ENCODE measurements around the gene RAB41. TPM values are rescaled to one million over a fixed set of nuclear protein-coding genes. Genes with fewer than 3 reads are reported as not detected.

The RAB41 gene
- total and polyA plus RNA-seq, 10 of the 15 experiments (the other 5 are each of a cell fraction or from before 2014, with no cell fraction given): 0.05 to 0.31 TPM; not detected in 8

DNA sequence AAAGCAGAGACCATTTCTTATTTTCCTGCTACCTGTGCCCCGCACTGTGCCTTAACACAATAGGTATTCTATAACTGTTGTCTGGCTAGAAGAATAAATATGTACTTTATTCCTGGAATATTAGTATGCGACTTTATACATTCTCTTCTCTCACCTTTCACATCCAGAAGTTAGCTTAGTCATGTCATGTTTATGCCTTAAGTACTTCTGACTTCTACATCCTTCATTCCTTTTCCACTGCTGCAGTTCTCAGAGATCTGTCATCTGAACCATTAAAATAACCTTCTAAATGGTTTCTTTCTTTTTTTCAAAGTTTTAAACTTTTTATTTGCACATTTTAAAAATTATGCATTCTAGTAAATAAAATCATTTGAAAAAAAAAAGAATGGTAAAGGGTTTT is 42.4 kb downstream of the RAB41 start:
- no peak for ATAC-seq
- H3K4me3 ChIP-seq: no peak overlapping the region
- SMC1A ChIA-PET (ENCODE audit: uncharacterized antibody, unreplicated experiment): no interaction called here
- H3K4me1 ChIP-seq (ENCODE audit: control insufficient read depth, insufficient read depth, low read length): no peaks in the 10 kb centered on the region
- H3K9me3 ChIP-seq (replicated peaks; ENCODE audit: control insufficient read depth, insufficient read depth, low read length): no peaks in the 10 kb centered on the region
- TF ChIP-seq SMAD5 (IDR thresholded peaks at IDR 0.05; ENCODE audit: low read depth) (no peak), IKZF1 (conservative IDR thresholded peaks at IDR 0.05) (no peak), PAX8 (IDR thresholded peaks at IDR 0.05) (no peak), ATF7 (IDR thresholded peaks at IDR 0.05; ENCODE audit: low read depth) (no peak), MYC (IDR thresholded peaks at IDR 0.05; ENCODE audit: insufficient read depth, insufficient read length, insufficient replicate concordance, low read length, severe bottlenecking) (no peak), RUNX3 (IDR thresholded peaks at IDR 0.05; ENCODE audit: low read length) (no peak), JUND (IDR thresholded peaks at IDR 0.05; ENCODE audit: low read depth, low read length) (no peak), CHD4 (IDR thresholded peaks at IDR 0.05) (no peak), NR2F1 (conservative IDR thresholded peaks at IDR 0.05) (no peak), SIX5 (IDR thresholded peaks at IDR 0.05; ENCODE audit: low read depth, low read length, severe bottlenecking) (no peak), FOXM1 (IDR thresholded peaks at IDR 0.05; ENCODE audit: low read depth, low read length) (no peak), MYB (IDR thresholded peaks at IDR 0.05; ENCODE audit: borderline replicate concordance, low read depth, low read length) (no peak), JUNB (IDR thresholded peaks at IDR 0.05) (no peak), CHD1 (IDR thresholded peaks at IDR 0.05; ENCODE audit: low read depth, low read length) (no peak), RAD51 (IDR thresholded peaks at IDR 0.05) (no peak), RAD21 (IDR thresholded peaks at IDR 0.05; ENCODE audit: insufficient read depth, low read depth, low read length) (no peak), KAT2A (conservative IDR thresholded peaks at IDR 0.05; ENCODE audit: control insufficient read depth, low read depth, low read length) (no peak)
- TF ChIP-seq, protein P1, sequence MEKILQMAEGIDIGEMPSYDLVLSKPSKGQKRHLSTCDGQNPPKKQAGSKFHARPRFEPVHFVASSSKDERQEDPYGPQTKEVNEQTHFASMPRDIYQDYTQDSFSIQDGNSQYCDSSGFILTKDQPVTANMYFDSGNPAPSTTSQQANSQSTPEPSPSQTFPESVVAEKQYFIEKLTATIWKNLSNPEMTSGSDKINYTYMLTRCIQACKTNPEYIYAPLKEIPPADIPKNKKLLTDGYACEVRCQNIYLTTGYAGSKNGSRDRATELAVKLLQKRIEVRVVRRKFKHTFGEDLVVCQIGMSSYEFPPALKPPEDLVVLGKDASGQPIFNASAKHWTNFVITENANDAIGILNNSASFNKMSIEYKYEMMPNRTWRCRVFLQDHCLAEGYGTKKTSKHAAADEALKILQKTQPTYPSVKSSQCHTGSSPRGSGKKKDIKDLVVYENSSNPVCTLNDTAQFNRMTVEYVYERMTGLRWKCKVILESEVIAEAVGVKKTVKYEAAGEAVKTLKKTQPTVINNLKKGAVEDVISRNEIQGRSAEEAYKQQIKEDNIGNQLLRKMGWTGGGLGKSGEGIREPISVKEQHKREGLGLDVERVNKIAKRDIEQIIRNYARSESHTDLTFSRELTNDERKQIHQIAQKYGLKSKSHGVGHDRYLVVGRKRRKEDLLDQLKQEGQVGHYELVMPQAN (conservative IDR thresholded peaks at IDR 0.05): no peak
- TF ChIP-seq, protein P2, sequence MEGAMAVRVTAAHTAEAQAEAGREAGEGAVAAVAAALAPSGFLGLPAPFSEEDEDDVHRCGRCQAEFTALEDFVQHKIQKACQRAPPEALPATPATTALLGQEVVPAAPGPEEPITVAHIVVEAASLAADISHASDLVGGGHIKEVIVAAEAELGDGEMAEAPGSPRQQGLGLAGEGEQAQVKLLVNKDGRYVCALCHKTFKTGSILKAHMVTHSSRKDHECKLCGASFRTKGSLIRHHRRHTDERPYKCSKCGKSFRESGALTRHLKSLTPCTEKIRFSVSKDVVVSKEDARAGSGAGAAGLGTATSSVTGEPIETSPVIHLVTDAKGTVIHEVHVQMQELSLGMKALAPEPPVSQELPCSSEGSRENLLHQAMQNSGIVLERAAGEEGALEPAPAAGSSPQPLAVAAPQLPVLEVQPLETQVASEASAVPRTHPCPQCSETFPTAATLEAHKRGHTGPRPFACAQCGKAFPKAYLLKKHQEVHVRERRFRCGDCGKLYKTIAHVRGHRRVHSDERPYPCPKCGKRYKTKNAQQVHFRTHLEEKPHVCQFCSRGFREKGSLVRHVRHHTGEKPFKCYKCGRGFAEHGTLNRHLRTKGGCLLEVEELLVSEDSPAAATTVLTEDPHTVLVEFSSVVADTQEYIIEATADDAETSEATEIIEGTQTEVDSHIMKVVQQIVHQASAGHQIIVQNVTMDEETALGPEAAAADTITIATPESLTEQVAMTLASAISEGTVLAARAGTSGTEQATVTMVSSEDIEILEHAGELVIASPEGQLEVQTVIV (IDR thresholded peaks at IDR 0.05; ENCODE audit: borderline replicate concordance, partially characterized antibody): no peak
- TF ChIP-seq, protein P3, sequence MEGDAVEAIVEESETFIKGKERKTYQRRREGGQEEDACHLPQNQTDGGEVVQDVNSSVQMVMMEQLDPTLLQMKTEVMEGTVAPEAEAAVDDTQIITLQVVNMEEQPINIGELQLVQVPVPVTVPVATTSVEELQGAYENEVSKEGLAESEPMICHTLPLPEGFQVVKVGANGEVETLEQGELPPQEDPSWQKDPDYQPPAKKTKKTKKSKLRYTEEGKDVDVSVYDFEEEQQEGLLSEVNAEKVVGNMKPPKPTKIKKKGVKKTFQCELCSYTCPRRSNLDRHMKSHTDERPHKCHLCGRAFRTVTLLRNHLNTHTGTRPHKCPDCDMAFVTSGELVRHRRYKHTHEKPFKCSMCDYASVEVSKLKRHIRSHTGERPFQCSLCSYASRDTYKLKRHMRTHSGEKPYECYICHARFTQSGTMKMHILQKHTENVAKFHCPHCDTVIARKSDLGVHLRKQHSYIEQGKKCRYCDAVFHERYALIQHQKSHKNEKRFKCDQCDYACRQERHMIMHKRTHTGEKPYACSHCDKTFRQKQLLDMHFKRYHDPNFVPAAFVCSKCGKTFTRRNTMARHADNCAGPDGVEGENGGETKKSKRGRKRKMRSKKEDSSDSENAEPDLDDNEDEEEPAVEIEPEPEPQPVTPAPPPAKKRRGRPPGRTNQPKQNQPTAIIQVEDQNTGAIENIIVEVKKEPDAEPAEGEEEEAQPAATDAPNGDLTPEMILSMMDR (IDR thresholded peaks at IDR 0.05 in 2 of 3, conservative IDR thresholded peaks at IDR 0.05 in 1 of 3; ENCODE audit: control insufficient read depth in 2 of 3, extremely low read depth in 1 of 3, insufficient read depth in 1 of 3, low read depth in 3 of 3, low read length in 3 of 3): no peak
- no peak overlapping the region for H3K9ac ChIP-seq (ENCODE audit: control insufficient read depth, insufficient read depth, low read length)
- no TSS peak for BruUV-seq (replicated peaks)
- no peak overlapping the region for H3K27ac ChIP-seq (ENCODE audit: control insufficient read depth, insufficient read depth)
- DNase-seq (ENCODE audit: low read depth, low spot score): no peak
- H3K79me2 ChIP-seq (ENCODE audit: control insufficient read depth, insufficient read depth, low read length): no peaks in the 10 kb centered on the region
- 49% methylated on average over 2 of the region's 2 CpGs for WGBS (ENCODE audit: insufficient coverage, insufficient replicate concordance, low lambda C conversion rate, missing lambda C conversion rate)
- H3K36me3 ChIP-seq (ENCODE audit: control insufficient read depth in 2 of 2, insufficient read depth in 2 of 2, low read length in 1 of 2): no peaks in the 10 kb centered on the region; a peak in 2 of 4 replicates
- H4K20me1 ChIP-seq (ENCODE audit: control insufficient read depth, insufficient read depth): no peaks in the 10 kb centered on the region
- in situ Hi-C loops (cut with MboI) (no loop called here), intact Hi-C loops (cut with micrococcal nuclease; ENCODE audit: unreplicated experiment) (no loop called here)
- H3K4me2 ChIP-seq (ENCODE audit: control insufficient read depth, insufficient read depth): no peak overlapping the region
- RAD21 ChIA-PET (ENCODE audit: unreplicated experiment): no interaction called here
- H3K27me3 ChIP-seq (replicated peaks in 1 of 2; ENCODE audit: control insufficient read depth in 2 of 2, insufficient read depth in 2 of 2, low read length in 1 of 2): no peaks in the 10 kb centered on the region
- FAIRE-seq: no peak
- no peak overlapping the region for H2AFZ ChIP-seq (ENCODE audit: control insufficient read depth, low read depth, low read length)
- CTCF ChIA-PET: no interaction called here
- POLR2A ChIA-PET: no interaction called here
